Heart left ventricle (tissue), 16 donors: ENCODE measurements around the gene CHD2. TPM values are rescaled to one million over a fixed set of nuclear protein-coding genes. Genes with fewer than 3 reads are reported as not detected.

Experiments
- ATAC-seq, 4 donors: fragments of 200-7000 bp; cut with Tn5 transposase; one replicate each; pipeline ENCODE4 v1.9.1; 2020 to 2022; ENCODE audit warnings: moderate library complexity in 4 of 4, mild to moderate bottlenecking in 3 of 4, moderate number of reproducible peaks in 1 of 4
- DNase-seq, 5 donors: peaks; one replicate each; pipeline ENCODE4 v3.0.0-alpha.2; 2020
- H3K27ac ChIP-seq, 12 donors: fragments of 200-600 bp; sonication (generic) in 4 of 12; one replicate each; pipeline versions ENCODE4 v1.5.0 to v1.8.0; 2016 to 2022; ENCODE audit warnings: mild to moderate bottlenecking in 2 of 12
- H3K27me3 ChIP-seq, 9 donors: fragments of 200-600 bp; sonication (generic) in 2 of 9; one replicate each; pipeline versions ENCODE4 v1.5.1 to v1.8.0; 2016 to 2022; ENCODE audit warnings: mild to moderate bottlenecking in 3 of 9
- H3K36me3 ChIP-seq, 9 donors: fragments of 200-600 bp; sonication (generic) in 2 of 9; one replicate each; pipeline versions ENCODE4 v1.5.0 to v1.8.0; 2018 to 2022; ENCODE audit warnings: mild to moderate bottlenecking in 2 of 9
- H3K4me1 ChIP-seq, 12 donors: fragments of 200-600 bp; sonication (generic) in 4 of 12; one replicate each; pipeline versions ENCODE4 v1.5.0 to v1.8.0; 2016 to 2022; ENCODE audit warnings: mild to moderate bottlenecking in 3 of 12
- H3K4me3 ChIP-seq, 12 donors: fragments of 200-600 bp; sonication (generic) in 4 of 12; one replicate each; pipeline versions ENCODE4 v1.5.0 to v1.8.0; 2017 to 2022; ENCODE audit warnings: mild to moderate bottlenecking in 9 of 12, moderate library complexity in 4 of 12
- H3K9me3 ChIP-seq, 12 donors: fragments of 200-600 bp; sonication (generic) in 4 of 12; one replicate each; pipeline versions ENCODE4 v1.5.0 to v1.8.0; 2016 to 2022; ENCODE audit warnings: mild to moderate bottlenecking in 1 of 12
- CTCF ChIP-seq, 12 donors: fragments of 200-600 bp; sonication (generic) in 4 of 12; IDR thresholded peaks; one replicate each; pipeline versions ENCODE4 v1.5.0 to v1.8.0; 2018 to 2022; ENCODE audit warnings: antibody characterized with exemption in 12 of 12, mild to moderate bottlenecking in 5 of 12
- POLR2A ChIP-seq, 2 donors: fragments of 450-650 bp; IDR thresholded peaks; one replicate each; pipeline ENCODE4 v1.6.1; 2017; ENCODE audit warnings: antibody characterized with exemption in 2 of 2, mild to moderate bottlenecking in 2 of 2, moderate library complexity in 2 of 2
- WGBS, 4 donors: extraction: QIAGEN DNeasy Blood & Tissue Kit in 2 of 4; methylation state at CpG; one replicate each; pipeline versions ENCODE4 v1.1.5 to v1.1.7; 2013 to 2018; 5-methylcytosine and 5-hydroxymethylcytosine counted together
- intact Hi-C, 10 donors: fragments of 100-400 bp; cut with DNase I; formaldehyde crosslinking; loops; one replicate each; pipeline versions ENCODE4 v1.11.1 to v1.14.2; 2022
- polyA plus RNA-seq, 2 donors: library from polyadenylated mRNA; stranded (reverse); fragments of 200-250 nt; gene quantifications; one replicate each; pipeline ENCODE4 v1.2.3, GENCODE V29; 2013
- total RNA-seq, 9 donors: library from RNA; depleted of rRNA in 2 of 9; stranded (reverse); fragments of >200 nt in 2 of 9; fragmentation: NEBNext Ultra II Directional in 3 of 9; extraction: Animal tissue kit (Norgen Biotek cat#: 25700) in 3 of 9; gene quantifications; one replicate each; pipeline versions ENCODE4 v1.1.0 to v1.2.4, GENCODE V29; 2016 to 2023
- donor health status: ischemic (EF 13 %, LVEDD 7.1; RV severe dilation, severe dysfunction).
- donor health status: healthy with polysubstance abuse.
- donor health status: DM: no; HTN: yes; CAD: no.
- donor health status: DM: no; HTN: no; CAD: no.
- donor health status: ischemic (EF 25% LVEDD 6.9; RV normal size, moderate dysfunction).
- donor health status: ischemic (EF 25% LVEDD 5.7; RV mildly dilated, moderate dysfunction).
- donor health status: healthy.
- donor health status: DM: yes; HTN: yes; CAD: no.
- donor health status: ischemic (EF 35%, LVEDD 5.7; RV mildly dilated, moderate dysfunction).
- donor health status: nonischemic (EF 11% LVEDD 7.7; RV severe dilation, severe dysfunction).
- donor health status: DM: yes; HTN: yes; CAD: no.
- donor health status: PGD.
- donor health status: ischemic (EF 29% LVEDD 5.4; RV normal size, mild dysfunction).
- donor health status: nonischemic (EF 23%, LVEDD 6.1; RV moderate dilation, normal function).

The CHD2 gene
- total and polyA plus RNA-seq, 11 donors = 23.1 to 76.8 (median 41.6) TPM

GRCh38 chr15:92990031-92990430, 89.9 kb downstream of the CHD2 start:
- Histone ChIP-seq H3K9me3 (no peaks in the 10 kb centered on the region), H3K27ac (no peak overlapping the region), H3K36me3 (peaks cover 0 to 100% (median 98%) of the 10 kb centered on the region in 9 donors), H3K4me3 (no peak overlapping the region), H3K27me3 (no peaks in the 10 kb centered on the region), H3K4me1 (peaks cover 0 to 10% (median 0%) of the 10 kb centered on the region in 12 donors)
- no peak for DNase-seq
- intact Hi-C loops = loop anchor here in 4 of 10 donors (10.0 kb wide), 3 partner anchors 55 to 195 kb away; no protein-coding TSS in a partner anchor
- 75 to 97% (median 92%) methylated on average over 2 of the region's 2 CpGs for WGBS, 4 donors
- no peak for ATAC-seq
- TF ChIP-seq CTCF (IDR thresholded peaks at IDR 0.05) = no peak
- no peak for TF ChIP-seq POLR2A (IDR thresholded peaks at IDR 0.05)

GRCh38 chr15:92992720-92993119, 92.6 kb downstream of the CHD2 start:
- intact Hi-C loops = loop anchor here in 4 of 10 donors (10.0 kb wide), 3 partner anchors 58 to 198 kb away; no protein-coding TSS in a partner anchor

GRCh38 chr15:92997821-92998220, 97.7 kb downstream of the CHD2 start:
- Histone ChIP-seq H3K4me1 (peaks cover 0 to 4% (median 0%) of the 10 kb centered on the region in 12 donors), H3K36me3 (peaks cover 0 to 100% (median 98%) of the 10 kb centered on the region in 9 donors), H3K27me3 (no peaks in the 10 kb centered on the region), H3K9me3 (no peaks in the 10 kb centered on the region), H3K27ac (no peak overlapping the region), H3K4me3 (no peak overlapping the region)
- TF ChIP-seq POLR2A (IDR thresholded peaks at IDR 0.05) (no peak), CTCF (IDR thresholded peaks at IDR 0.05) (no peak)
- intact Hi-C loops = loop anchor here in 4 of 10 donors (10.0 kb wide), 3 partner anchors 63 to 203 kb away; no protein-coding TSS in a partner anchor
- DNase-seq = no peak
- ATAC-seq = peak in 1 of 4 donors; percentile 39
- 92 to 96% (median 95%) methylated on average over 6 of the region's 6 CpGs for WGBS, 4 donors

More at GRCh38 chr15:92992720-92993119, 92.6 kb downstream of the CHD2 start:
- DNase-seq (peak in 3 of 5 donors; percentile 16 to 38 (median 35)), ATAC-seq (peak; percentile 70 to 90 (median 84))
- no peak overlapping the region for H3K4me3 ChIP-seq
- H3K36me3 ChIP-seq = peaks cover 0 to 100% (median 98%) of the 10 kb centered on the region in 9 donors
- no peaks in the 10 kb centered on the region for H3K9me3 ChIP-seq
- no peaks in the 10 kb centered on the region for H3K27me3 ChIP-seq
- peak overlapping the region in 7 of 12 donors; percentile 1 to 59 (median 20) for H3K27ac ChIP-seq
- TF ChIP-seq POLR2A (IDR thresholded peaks at IDR 0.05) (no peak), CTCF (IDR thresholded peaks at IDR 0.05) (no peak)
- peaks cover 0 to 10% (median 0%) of the 10 kb centered on the region in 12 donors for H3K4me1 ChIP-seq
- WGBS, 4 donors = 50 to 84% (median 64%) methylated on average over 9 of the region's 9 CpGs

DNA sequence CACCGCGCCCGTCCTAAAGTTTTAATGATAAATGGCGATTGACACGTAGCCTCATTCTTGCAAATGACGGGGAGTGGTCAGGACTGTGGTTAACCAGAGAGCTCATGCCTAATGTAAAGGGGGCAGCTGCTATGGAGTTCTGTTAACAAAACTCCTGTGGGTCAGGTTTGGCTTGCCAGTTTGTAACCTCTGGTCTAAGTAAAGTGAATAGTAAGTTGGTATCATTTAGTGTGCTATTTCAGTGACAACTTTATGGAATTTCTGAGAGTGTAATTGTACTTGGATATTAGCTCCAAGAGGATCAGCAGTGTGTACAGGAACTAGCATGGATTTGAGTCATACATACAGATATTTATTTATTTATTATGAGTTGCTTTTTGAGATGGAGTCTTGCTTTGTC, 101.0 kb downstream of the CHD2 start:
- H3K27ac ChIP-seq = peak overlapping the region in 2 of 12 donors; percentile 18 to 32
- H3K27me3 ChIP-seq = no peaks in the 10 kb centered on the region
- H3K36me3 ChIP-seq = peaks cover 0 to 100% (median 100%) of the 10 kb centered on the region in 9 donors
- no peak overlapping the region for H3K4me3 ChIP-seq
- DNase-seq = no peak
- no peaks in the 10 kb centered on the region for H3K4me1 ChIP-seq
- ATAC-seq = no peak
- TF ChIP-seq POLR2A (IDR thresholded peaks at IDR 0.05) (no peak), CTCF (IDR thresholded peaks at IDR 0.05) (no peak)
- intact Hi-C loops = loop anchor here in 3 of 10 donors (5.0 to 10.0 kb wide), 2 partner anchors 59 to 206 kb away; no protein-coding TSS in a partner anchor
- H3K9me3 ChIP-seq = no peaks in the 10 kb centered on the region
- 95 to 100% (median 97%) methylated on average over 6 of the region's 6 CpGs for WGBS, 4 donors
